Erythroblast (primary cell): ENCODE measurements around the gene KLHL22.

Source experiments
- GATA1 ChIP-seq: IDR thresholded peaks from 2 replicates; pipeline ENCODE4 v1.6.1; 2011; ENCODE audit warnings: low read depth, mild to moderate bottlenecking, control low read depth, low read length, moderate library complexity
- POLR2A ChIP-seq: IDR thresholded peaks from 2 replicates; pipeline ENCODE4 v1.6.1; 2011; ENCODE audit warnings: mild to moderate bottlenecking, low read length

DNA sequence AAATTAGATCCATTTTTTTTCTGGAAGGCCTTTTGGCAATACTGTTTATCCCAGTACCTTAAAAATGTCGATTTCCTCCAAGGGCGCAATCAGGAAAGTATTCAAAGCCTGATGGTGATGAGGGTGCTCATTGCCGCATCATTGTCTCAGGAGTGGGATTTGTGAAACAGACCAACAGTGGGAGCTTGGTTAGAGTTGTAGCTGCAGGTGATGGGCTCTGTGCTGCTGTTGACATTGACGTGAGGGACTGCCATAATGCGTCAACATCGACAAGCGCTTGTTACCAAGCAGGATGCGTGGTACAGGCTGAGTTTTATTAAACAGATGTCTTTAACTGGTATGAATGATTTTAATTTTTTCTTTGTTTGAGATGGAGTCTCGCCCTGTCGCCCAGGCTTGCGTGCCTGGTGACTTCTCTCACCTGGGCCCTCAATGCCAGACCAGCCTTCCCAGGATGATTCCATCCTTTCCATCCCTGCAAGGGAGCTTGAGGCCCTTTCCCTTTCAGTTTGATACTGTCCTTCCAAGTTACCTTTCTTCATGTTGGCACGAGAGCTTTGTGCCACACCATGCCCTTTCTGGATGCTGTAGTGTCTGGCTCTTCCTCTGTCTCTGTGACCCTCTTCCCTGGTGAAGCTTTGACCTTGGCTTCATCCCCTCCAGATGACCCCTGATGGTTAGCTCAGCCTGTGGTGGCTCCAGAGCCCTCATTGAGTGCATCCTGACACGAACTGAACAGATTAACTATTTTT lies 22.4 kb upstream of the KLHL22 start:
- TF ChIP-seq POLR2A (no peak), GATA1 (no peak)
